Measurements from ENCODE around the gene ZSCAN30.
"Not testable (repeated sequence)": the region's sequence is repeated elsewhere in the genome, so short reads cannot be mapped to it uniquely, and the experiment has no call there.

The ZSCAN30 gene

DNA sequence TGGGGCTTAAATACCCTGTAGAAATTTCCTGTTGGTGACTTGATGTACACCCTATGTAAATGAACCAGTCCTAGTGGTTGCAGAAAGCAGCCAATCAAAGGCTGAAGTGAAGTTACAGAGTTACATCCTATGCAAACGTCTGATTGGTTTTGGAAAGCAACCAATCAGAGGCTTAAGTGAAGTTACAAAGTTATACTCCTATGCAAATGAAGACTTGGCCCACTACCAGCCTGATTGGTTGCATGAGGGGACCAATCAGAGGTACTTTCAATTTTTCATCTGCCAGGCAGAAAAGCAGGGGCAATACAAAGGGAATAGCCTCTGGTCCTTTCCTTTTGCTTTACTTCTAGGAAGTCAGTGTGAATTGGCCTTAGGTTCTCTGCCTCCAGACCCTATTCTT lies 62.8 kb downstream of the ZSCAN30 start:
- no peak for DNase-seq

GRCh38 chr18:35223797-35224196 lies 66.2 kb downstream of the ZSCAN30 start:
- no peak for DNase-seq

GRCh38 chr18:35220424-35220823 lies 69.6 kb downstream of the ZSCAN30 start:
- no peak for DNase-seq

GRCh38 chr18:35219331-35219730 lies 70.7 kb downstream of the ZSCAN30 start:
- DNase-seq: not testable (repeated sequence)

DNA sequence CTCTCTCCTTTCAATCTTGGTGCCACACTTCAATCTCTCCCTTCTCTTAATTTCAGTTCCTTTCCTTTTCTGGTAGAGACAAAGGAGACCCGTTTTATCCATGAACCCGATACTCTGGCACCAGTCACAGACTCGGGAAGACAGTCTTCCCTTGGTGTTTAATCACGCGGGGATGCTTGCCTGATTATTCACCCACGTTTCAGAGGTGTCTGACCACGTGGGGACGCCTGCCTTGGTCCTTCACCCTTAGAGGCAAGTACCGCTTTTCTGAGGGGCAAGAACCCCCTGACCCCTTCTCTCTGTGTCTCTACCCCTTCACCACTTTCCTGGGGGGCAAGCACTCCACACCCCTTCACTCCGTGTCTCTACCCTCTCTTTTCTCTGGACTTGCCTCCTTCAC lies 73.4 kb downstream of the ZSCAN30 start:
- not testable (repeated sequence) for DNase-seq

GRCh38 chr18:35215026-35215425 lies 75.0 kb downstream of the ZSCAN30 start:
- no peak for DNase-seq

DNA sequence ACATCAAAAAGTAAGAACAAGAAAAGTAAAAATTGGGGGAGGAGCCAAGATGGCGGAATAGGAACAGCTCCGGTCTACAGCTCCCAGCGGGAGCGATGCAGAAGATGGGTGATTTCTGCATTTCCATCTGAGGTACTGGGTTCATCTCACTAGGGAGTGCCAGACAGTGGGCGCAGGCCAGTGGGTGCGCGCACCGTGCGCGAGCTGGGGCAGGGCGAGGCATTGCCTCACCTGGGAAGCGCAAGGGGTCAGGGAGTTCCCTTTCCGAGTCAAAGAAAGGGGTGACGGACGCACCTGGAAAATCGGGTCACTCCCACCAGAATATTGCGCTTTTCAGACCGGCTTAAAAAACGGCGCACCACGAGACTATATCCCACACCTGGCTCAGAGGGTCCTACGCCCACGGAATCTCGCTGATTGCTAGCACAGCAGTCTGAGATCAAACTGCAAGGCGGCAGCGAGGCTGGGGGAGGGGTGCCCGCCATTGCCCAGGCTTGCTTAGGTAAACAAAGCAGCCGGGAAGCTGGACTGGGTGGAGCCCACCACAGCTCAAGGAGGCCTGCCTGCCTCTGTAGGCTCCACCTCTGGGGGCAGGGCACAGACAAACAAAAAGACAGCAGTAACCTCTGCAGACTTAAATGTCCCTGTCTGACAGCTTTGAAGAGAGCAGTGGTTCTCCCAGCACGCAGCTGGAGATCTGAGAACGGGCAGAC lies 84.1 kb downstream of the ZSCAN30 start:
- not testable (repeated sequence) for DNase-seq

GRCh38 chr18:35205199-35205712 lies 84.8 kb downstream of the ZSCAN30 start:
- no peak for DNase-seq

- DNase-seq: no peak
Observed at GRCh38 chr18:35203067-35203466, 87.0 kb downstream of the ZSCAN30 start.

DNA sequence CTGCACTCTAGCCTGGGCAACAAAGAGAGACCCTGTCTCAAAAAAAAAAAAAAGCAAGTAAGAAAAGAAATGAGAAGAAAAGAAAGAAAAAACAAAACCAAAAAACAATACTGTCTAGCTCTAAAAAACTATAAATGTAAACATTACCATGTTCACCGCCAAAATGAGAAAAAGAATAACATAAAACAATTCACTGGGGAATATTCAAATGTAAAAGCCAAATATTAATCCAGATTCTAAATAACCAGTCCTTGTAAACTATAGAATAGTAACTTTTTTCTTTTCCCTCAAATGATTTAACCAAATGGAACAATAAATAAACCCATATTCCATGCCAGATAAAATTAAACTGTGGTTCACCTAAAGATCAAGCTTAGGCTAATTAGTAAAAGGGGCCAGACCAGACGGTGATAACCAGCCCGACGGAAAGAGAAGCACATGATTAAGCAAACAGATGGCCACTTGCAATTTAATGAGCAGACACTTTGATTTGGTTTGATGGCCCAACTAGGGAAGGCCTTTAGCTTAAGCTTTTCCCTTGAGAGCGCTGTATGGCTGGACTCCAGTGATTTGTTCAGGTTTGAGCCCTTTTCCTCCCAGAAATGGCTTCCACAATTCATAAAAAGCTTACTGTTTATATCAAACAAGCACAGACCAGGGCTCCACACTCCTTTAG lies 88.6 kb downstream of the ZSCAN30 start:
- no peak for DNase-seq
